ENCODE results near the gene PRKCZ.

Gene PRKCZ

DNA sequence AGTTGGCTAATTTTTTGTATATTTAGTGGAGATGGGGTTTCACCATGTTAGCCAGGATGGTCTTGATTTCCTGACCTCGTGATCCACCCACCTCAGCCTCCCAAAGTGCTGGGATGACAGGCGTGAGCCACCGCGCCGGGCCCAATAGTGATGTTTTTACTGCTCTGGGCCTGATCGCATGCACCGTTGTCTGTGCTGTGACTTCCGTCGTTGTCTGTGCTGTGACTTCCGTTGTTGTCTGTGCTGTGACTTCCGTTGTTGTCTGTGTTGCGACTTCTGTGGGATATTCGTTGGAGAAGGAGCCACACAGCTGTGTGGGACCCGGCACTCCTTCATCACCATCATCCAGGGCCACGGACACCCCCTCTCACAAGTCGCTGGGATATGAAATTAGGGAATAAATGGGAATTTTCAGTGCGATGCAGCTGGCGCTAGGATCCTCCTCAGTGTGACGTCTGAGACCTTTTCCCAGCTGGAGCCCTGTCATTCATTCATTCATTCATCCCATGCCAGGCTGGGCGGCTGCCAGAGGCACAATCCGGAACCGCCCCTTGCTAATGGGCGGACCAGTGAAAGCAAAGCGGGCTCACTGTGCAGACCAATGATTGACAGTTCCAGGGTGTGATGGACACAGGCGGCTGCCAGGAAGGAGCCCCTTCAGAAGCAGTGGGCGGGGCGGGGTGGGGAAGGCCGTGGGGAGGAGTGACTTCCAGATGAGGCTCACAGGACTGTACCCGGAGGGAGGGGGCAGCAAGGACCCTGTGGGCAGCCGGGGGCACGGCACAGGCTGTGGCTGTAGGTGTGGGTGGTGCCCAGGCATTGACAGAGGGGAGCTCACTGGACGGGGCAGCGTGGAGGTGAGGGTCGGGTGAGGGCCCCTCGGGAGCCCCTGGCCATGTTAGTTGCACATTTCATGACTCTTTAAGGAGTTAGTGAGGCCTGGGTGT is 48.9 kb downstream of the PRKCZ start:
- in situ Hi-C loops (cut with MboI; ENCODE audit: low sequenced_read_pairs), result no loop called here

GRCh38 chr1:2099886-2100779 is 49.9 kb downstream of the PRKCZ start:
- in situ Hi-C loops (cut with MboI; ENCODE audit: low sequenced_read_pairs), result no loop called here

DNA sequence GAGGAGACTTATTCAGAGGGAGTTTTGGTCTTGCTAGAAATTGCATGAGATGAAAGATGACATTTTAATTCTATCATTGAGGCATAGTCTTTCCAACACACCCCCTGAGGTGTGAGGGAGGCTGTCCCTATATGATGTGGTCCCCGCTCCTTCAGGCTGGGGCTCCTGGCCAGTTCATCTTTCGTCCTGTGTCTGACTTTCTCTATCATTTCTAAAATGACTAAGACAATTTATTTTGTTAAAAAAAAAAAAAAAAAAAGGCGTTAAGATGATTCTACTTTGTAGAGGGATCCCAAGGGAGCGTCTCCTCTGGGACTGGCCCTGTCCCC is 50.5 kb downstream of the PRKCZ start:
- in situ Hi-C loops (cut with MboI; ENCODE audit: low sequenced_read_pairs), result no loop called here

DNA sequence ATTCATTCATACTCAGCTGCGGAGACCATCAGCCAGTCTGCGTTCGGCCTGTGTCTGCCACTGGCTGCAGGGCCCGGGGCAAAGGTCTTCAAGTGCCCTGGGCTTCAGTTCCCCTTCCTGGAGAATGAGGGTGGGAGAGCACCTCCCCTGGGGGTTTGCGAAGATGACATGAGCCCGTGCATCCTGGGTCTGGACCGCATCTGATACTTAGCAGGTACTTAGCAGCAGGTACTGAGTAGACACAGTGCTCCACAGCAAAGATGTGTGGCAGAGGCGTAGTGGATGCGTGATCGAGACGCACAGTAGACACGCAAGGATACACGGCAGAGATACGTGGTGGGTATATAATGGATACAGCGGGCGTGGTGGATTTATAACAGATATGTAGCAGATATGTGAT is 51.3 kb downstream of the PRKCZ start:
- in situ Hi-C loops (cut with MboI; ENCODE audit: low sequenced_read_pairs), result no loop called here

- in situ Hi-C loops (cut with MboI; ENCODE audit: low sequenced_read_pairs), result no loop called here
Measured at GRCh38 chr1:2101946-2102345, 51.7 kb downstream of the PRKCZ start.

DNA sequence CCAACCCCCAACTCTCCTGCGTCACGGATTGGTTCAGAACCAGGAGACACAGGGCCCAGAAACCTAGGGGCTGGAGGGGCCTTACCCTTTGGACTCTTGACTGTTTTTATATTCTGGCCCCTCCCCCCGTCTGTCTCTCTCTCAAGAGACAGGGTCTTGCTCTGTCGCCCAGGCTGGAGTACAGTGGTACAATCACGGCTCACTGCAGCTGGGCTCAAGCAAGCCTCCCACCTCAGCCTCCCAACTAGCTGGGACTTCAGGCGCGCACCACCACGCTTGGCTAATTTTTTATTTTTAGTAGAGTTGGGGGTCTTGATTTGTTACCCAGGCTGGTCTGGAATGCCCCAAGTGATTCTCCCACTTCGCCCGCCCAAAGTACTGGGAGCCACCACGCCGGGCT is 52.5 kb downstream of the PRKCZ start:
- in situ Hi-C loops (cut with MboI; ENCODE audit: low sequenced_read_pairs), result no loop called here

- in situ Hi-C loops (cut with MboI; ENCODE audit: low sequenced_read_pairs), result no loop called here
Measured at GRCh38 chr1:2103266-2103900, 53.2 kb downstream of the PRKCZ start.

DNA sequence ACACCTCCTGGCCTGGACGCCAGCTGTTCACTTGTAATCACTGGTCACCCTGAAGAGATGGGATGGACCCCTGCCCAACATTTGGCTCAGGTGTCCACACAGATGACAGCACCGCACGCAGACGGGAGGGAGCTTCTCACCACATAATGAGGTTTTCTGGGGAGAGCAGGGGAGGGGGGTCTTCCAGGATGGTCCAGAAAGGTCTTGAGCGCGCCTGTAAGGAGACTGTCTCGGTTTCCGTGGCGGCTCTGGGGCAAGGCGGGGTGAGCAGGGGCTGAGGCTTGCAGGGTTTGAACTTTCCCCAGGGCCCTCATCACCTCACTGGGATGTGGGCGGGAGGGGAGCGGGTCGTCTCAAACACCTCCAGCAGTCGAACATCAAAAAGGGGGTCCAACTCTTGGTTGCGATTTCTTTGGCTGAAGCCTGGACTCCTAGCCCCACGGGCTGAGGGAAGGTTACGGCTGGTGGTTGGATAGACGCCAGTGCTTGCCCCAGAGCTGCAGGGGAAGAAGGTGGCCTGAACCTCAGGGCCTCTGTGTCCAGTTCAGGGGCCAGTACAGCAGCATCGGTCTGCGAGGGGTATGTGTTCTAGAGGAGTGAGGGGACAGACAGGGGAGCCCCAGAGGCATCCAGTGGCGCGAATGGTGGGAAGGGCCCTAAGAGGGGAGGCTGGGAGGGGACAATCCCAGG is 53.8 kb downstream of the PRKCZ start:
- in situ Hi-C loops (cut with MboI; ENCODE audit: low sequenced_read_pairs), result no loop called here

DNA sequence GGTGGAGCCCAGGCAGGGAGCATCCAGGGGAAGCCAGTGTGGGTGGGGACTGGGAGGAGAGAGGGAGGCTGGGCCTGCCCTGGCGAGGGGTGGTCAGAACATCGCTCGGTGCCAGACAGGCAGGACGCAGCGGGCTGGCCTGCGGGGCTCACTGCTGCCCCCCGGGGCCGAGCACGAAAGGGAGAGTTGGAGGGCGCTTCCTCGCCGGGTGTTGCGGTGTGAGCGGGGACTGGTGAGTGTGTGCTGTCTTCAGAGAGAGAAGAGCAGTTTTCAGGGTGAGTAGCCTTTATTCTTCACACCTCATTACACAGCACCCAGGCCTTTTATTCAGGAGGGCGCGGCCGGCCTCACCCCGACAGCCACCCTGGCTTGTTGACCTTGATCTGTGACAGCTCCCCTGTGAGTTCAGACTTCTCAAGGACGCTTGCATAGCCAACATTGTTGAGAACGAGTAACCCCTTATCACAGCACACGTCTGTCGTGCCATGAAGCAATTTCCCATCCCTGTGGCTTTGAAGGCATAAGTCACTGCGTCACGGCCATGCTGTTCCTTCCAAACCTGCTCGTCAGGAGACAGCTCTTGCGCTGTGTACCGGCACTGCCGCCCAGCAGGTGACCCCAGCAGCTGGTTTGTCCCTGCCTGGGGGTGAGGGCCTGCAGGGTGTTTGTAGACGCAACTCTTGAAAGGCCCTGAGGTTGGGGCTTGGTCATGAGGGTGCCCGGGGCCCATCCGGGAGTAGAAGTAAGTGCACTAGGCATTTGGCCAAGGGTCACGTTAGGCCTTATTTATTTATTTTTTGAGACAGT is 54.6 kb downstream of the PRKCZ start:
- in situ Hi-C loops (cut with MboI; ENCODE audit: low sequenced_read_pairs), result no loop called here

DNA sequence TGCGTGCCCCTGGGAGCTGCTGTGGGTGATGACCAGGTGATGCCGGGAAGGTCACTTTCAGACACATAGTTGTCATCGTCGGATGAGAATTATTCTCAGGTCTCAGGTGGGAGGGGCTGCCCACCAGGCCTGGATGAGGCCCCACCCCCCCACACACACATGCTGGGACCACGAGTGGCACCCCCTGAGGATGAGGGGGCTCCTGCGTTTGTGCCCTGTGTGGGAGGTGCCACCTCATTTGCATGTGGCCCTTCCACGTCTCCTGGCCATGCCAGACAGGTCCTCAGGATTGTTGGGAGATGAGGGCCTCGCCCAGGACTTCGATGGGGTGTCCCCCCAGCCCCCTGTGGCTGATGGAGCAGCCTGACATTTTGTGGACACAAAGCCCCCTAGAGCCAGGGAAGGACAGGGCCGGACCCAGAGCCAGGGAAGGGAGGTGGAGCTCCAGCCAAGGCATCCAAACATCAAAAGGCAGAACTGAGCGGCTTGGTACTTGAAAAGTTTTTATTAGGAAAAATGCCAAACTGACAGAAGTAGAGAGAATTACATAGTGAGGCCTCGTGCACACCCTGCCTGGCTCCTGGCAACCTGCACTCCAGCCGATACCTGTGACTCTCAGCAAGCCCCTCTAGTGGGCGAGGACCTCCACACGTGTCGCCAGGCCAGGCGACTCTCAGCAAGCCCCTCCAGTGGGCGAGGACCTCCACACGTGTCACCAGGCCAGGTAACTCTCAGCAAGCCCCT is 55.7 kb downstream of the PRKCZ start:
- in situ Hi-C loops (cut with MboI; ENCODE audit: low sequenced_read_pairs), result no loop called here

DNA sequence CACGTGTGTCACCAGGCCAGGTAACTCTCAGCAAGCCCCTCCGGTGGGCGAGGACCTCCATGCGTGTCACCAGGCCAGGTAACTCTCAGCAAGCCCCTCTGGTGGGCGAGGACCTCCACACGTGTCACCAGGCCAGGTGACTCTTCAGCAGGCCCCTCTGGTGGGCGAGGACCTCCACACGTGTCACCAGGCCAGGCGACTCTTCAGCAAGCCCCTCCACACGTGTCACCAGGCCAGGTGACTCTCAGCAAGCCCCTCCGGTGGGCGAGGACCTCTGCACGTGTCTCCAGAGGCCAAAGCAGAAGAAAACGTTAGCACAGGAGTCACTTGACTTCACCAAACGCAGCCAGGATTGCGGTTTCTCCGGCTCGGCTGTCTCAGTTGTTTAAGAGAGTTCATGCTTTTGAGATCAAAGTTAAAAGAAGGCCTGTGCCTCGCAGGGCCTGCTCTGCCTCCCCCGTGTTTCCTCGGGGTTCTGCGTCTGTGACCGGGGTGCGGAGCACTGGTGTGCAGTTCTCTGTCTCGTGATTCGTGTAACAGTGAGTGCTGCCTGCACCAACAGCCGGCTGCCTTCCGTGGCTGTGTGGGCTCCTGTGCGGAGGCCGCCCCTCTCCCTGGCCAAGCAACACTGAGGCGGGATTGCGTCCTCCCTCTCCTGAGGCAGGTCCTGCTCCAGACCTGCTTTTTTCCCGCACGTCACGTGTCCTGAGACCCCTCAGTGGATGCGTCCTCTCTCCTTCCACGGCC is 56.6 kb downstream of the PRKCZ start:
- in situ Hi-C loops (cut with MboI; ENCODE audit: low sequenced_read_pairs), result no loop called here

DNA sequence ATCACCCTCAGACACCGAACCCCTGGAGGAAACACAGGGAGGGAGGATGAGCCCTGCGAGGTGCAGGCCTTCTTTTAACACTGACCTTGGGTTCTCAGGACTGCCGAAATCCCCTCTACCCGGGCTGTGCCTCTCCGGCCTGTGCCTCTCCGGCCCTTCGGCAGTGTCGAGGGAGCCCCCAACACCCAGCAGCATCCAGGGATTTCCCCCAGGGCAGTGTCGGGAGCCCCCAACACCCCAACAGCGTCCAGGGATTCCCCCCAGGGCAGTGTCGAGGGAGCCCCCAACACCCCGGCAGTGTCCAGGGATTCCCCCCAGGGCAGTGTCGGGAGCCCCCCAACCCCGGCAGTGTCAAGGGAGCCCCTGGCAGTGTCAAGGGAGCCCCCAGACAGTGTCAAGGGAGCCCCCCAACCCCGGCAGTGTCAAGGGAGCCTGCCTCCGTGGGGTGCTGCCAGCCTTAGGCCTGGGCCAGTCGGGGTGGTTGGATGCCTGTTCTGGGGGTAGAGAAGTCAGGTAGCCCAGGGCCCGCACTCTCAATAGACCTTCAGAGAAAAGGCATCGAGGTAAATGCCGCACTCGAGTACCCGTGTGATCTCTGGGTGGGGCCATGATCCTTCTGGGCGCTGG is 57.5 kb downstream of the PRKCZ start:
- in situ Hi-C loops (cut with MboI; ENCODE audit: low sequenced_read_pairs), result no loop called here

DNA sequence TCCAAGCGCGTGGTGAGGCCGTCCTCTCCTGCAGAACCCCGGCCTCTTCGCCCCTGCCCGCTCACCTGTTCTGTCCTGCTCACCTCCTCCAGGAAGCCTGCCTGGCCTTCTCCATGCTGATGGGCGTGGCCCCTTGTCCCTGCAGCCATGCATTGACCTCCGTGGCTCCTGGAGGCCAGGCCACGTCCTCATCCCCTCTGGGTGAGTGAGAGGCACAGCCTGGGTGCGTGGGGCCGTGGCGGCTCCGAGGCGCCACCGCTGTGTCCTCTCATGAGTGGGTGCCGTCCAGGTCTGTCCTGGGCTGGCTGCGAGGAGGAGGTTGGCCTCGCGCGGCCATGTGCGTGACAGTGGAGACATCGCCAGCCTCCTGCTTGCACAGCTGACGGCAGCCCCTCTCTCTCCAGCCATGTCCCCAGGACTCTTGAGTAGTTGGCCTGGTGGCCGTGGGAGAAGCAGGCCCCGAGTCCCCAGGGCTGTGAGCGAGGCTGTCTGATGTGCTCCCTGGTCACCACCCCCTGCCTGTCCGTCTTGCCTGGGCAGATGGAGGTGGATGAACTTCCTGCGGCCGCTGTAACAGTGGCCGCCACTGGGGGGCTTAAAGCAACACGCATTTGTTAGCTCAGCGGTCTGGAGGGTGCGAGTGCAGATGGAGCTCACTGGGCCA is 58.1 kb downstream of the PRKCZ start:
- in situ Hi-C loops (cut with MboI; ENCODE audit: low sequenced_read_pairs), result no loop called here

DNA sequence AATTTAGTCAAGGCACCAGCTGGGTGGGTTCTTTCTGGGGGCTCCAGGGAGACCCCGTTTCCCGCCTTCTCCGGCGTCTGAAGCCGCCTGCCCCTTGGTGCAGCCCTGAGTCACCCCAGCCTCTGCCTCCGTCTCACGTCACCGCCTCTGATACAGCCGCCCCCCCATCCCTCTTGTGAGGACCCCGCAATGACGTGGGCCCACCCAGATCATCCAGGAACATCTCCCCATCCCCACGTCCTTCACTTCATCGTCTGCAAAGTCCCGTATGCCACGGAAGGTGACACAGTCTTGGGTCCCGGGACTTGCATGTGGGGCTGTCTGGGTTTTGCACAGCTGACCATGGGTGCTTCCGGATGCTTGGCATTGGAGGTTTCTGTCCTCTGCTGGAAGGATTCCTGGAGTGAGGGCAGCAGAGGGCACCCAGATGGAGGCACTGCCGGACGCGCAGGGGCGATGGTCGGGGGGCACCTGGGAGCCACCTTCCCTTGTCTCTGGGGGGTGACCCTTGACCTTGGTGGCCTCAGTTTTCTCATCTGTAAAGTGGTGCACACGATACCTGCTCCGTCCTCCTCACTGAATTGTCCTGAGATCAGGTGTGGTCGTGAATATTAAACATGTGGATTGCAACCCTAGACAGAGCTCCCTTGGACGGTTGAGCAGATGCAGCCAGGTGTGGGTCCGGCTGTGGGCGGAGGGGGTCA is 58.8 kb downstream of the PRKCZ start:
- in situ Hi-C loops (cut with MboI; ENCODE audit: low sequenced_read_pairs), result no loop called here

DNA sequence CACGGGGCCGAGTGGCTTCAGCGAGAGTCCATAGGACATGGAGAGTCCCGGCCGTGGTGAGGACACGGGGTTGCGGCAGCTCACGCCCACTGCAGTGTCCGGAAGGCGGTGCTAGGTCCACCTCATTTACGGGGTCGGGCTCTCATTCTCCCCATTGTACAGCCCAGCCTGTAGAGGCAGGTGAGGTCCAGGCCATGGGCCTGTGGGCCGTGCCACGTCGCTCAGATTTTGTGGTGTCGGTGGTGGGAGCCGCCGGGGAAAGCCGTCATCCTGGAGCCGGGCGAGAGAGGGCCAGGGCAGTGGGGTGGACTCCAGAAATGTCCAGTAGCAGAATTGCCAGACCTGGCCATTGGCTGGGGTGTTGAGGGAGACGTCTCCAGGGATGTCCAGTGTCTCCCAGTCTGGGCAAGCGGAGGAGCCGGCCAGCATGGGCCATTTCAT is 59.4 kb downstream of the PRKCZ start:
- in situ Hi-C loops (cut with MboI; ENCODE audit: low sequenced_read_pairs), result no loop called here

- in situ Hi-C loops (cut with MboI; ENCODE audit: low sequenced_read_pairs), result no loop called here
Measured at GRCh38 chr1:2110191-2110737, 60.1 kb downstream of the PRKCZ start.

Measured in hTERT RPE-1 (cell line).